ENCODE data around the gene HSPA12A.
A peak's percentile ranks its signal among the peaks of the same experiment; 100 is the strongest.

Gene HSPA12A

GRCh38 chr10:116685807-116686206, 56.6 kb downstream of the HSPA12A start:
- no peak for DNase-seq
- intact Hi-C loops (cut with DNase I): no loop called here

DNA sequence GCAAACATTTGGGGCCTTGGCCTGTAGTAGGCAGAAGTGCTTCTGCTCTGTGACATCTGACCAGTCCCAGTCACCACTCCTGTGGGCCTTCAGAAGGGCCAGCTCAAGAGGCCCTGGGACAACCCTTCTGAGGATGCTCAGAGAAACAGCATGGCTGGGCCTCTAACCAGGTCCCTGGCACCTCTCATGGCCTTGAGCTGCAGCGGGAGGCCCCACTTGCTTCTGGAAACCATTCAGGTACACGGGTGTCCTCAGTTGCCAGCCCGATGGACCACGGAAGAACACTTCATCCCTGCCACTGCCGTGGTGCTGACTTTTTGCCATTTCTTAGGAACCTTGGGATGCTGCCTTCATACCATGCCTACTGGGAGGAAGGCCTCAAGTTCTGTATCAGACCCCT, 57.6 kb downstream of the HSPA12A start:
- intact Hi-C loops (cut with DNase I): loop anchor here (5.0 kb wide), 1 partner anchor 488 kb away; no protein-coding TSS in a partner anchor
- no peak for DNase-seq

GRCh38 chr10:116683821-116684220, 58.5 kb downstream of the HSPA12A start:
- no peak for DNase-seq
- intact Hi-C loops (cut with DNase I): loop anchor here (5.0 kb wide), 1 partner anchor 488 kb away; no protein-coding TSS in a partner anchor

DNA sequence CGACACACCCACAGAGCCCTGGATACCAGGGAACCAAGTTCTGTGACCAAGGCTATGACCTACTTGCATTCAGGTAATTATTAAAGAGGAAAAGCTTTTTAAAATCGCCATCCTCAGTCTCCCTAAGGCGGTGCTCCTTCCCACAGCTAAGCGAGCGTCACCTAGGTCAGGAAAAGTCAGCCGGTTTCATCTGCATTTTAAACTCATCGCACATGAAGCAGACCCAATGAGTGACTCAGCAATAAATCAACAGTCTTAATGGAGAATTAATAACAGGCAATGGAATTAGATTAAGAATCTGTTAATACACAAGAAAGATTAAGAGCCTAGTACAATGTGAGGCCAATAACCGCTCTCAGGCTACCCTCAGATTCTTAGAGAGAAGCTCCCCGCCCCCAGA, 59.2 kb downstream of the HSPA12A start:
- intact Hi-C loops (cut with DNase I): loop anchor here (5.0 kb wide), 1 partner anchor 489 kb away; no protein-coding TSS in a partner anchor
- no peak for DNase-seq

DNA sequence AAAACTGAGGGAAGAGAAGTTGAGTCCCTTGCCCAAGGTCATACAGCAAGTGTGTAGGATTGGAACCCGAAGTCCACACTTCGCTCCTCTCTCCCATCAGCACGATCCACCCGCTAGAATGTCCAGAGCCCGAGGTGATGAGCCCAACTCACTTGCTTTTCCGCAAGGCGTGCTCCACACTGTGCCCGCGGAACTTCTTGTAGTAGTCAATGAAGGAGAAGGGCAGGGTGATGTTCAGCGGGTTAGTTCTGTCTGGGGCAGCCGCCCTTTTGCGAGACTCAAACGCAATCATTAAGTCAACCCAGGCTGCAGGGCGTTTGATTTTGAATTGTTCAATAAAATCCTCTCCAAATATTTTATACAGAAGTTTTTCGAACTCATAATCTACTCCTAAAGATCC, 63.0 kb downstream of the HSPA12A start:
- no peak for DNase-seq
- intact Hi-C loops (cut with DNase I): no loop called here

DNA sequence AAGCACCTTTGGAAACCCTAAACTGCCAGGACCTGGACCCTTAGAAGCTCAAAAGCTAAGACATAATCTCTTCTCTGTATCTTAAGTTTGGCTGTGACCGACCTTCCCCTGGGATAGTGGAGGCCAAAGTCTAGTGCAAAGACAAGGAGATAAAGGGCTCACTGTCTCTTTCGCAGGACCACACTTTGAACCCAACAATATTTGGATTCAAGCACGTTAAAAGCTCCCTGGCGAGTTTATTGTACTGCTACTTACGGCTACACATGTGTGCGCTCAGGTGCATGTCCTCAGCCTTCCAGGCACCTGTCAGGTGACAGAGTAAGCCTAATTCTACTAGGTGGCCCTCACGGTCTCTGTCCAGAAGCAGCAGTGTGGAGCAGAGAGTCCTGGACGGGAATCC, 65.7 kb downstream of the HSPA12A start:
- DNase-seq: peak in 2 of 42 donors; percentile 0 to 13
- intact Hi-C loops (cut with DNase I): no loop called here

DNA sequence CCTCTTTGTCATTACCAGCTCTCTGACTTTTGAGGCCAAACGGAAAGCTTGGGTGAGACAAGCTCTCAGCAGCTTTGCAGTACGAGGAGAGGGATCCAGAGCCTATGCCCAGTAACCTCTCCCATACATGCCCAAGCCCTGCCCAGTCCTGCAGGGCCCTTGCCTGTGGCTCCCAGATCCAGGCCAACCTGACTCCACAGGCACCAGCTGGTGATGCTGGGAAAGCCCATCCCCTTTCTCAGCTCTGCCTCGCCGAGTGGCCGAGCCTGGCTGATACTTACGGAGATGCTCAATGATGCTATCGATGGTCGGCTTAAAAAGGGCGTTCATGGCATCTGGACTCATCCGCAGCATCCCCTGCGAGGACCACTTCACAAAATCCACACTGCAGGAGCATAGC, 66.2 kb downstream of the HSPA12A start:
- intact Hi-C loops (cut with DNase I): no loop called here
- peak in 1 of 42 donors; percentile 19 for DNase-seq

DNA sequence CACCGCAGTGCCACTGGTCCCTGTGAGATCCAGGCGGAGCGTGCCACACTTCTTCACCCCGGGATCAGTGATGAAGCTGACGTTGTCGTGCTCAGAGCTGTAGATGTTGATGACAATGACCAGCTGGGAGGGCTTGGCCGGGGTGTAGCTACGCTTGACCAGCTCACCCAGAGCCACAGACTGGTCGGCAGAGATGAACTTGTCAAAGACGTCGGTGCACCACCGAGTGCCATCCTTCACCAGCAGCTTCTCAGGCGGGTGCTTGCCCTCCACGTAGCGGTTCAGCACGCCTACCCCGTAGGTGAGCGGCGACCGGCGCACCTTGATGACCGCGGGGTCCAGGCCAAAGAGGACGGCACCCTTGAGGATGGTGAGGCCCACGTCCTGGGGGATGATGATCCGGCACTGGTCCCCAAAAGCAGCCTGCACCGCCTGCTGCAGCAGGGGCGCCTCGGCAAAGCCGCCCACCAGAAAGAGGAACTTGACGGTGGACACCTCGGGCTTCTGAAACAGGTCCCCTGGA, 67.4 kb downstream of the HSPA12A start:
- DNase-seq: peak in 1 of 42 donors; percentile 32
- intact Hi-C loops (cut with DNase I): no loop called here

- intact Hi-C loops (cut with DNase I): no loop called here
Measured at GRCh38 chr10:116673866-116674265, 68.5 kb downstream of the HSPA12A start.

DNA sequence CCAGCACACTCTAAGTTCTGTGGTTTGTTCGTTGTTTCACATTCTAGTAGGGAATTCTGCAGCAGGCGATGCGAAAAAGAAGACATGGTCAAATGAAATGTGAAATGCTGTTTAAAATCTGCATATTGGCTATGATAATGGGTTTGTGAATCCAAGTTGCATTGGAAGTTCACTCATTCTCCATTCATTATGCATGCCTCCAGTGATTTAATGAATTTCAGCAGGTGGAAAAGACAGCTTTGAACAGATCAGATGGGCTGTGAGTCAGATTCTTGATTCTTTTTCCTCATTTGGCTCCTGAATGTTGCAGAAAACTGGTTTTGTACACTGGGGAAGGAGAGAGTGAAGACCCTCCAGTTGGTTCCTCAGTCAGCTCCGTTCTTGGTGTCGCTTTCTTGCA, 69.5 kb downstream of the HSPA12A start:
- intact Hi-C loops (cut with DNase I): no loop called here
- DNase-seq: peak in 1 of 42 donors; percentile 6

More at GRCh38 chr10:116673866-116674265, 68.5 kb downstream of the HSPA12A start:
- no peak for DNase-seq

DNA sequence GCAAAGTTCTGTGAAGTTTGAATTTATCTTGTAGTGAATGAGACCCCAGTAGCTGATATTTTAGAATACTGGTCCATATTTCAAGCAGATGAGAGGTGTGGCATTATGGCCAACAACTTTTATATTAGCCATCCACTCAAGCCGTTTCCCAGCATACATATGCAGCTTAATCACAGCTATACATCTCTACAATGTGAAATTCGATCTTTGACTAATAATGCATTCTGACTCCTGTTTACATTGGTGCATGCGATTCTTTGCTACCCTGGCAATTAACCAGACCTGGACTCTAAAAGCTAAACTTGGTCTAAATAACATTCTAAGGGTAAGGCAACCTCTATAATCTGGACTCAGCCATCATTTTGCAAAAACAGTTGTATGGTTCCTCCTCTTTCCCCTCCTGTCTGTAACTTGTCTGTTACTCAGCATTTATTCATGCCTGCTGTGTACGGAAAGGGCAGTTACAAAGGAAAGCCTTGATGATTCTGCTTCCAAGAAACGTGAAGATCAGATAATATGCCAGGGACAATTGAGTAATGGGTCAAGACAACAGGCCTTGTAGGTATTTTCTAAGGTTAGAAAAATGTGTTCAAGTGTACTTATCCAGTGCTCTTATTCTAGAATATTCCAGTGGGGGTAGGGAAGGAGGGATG, 71.0 kb downstream of the HSPA12A start:
- intact Hi-C loops (cut with DNase I): no loop called here

DNA sequence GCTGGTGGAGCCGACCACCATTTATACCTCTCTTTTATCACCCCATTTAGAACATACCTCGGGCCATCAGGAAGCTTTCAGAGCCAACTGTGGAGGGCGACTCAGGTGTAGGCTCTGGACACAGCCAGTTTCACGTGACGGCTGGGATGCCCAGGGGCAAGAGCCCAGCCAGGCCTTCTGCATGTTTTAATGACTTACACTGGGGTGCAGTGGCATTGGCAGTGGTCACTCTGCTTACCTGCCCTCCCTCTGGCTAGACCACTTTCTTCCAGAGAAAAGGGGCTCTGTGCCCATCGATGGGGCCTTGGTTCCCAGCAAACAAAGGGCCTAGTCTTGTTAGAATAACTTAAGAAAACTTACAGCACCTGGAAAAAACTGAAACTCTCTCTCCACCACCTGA, 71.7 kb downstream of the HSPA12A start:
- intact Hi-C loops (cut with DNase I): no loop called here
- DNase-seq: peak in 1 of 42 donors; percentile 33

More for the DNA sequence above, 71.0 kb downstream of the HSPA12A start:
- no peak for DNase-seq

DNA sequence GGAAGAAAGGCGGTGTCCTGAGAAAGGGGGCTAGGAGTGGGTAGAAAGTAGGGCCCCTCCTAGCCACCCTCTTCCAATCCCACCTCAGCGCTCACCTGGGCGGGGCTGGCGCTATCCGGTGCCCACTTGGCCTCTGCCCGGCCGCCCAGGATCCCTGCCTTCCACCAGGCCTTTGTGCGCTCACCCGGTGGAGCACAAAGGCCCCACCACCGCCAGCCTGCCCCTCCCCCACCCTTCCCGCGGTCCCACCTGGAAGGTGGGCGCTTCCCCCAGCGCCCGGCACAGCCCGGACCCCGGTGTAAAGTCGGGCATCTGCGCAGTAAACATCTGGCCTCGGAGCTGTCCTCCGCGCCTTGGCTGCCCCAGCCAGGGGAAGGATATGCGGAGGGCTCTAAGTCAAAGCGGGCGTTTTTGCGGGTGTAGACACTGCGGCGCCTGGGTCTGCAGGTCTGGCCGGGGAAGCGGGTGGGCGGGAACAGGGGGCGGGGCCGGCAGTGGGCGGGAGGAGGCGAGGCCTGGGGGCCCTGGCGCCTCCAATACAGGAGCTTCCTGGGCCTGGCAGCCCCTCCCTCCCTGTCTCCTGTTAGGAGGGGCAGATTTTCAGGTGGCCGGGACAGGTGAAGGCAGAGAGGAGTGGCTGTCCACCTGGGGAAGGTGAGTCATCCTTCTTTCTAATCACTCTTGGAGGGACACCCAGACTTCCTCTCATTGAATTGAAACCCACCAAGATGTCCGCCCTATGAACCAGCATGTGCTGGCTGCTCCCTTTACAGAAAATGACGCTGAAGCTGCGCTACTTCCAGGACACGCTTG, 72.3 kb downstream of the HSPA12A start:
- intact Hi-C loops (cut with DNase I): no loop called here
- peak in 3 of 42 donors; percentile 24 to 41 (median 40) for DNase-seq

GRCh38 chr10:116669080-116669479, 73.3 kb downstream of the HSPA12A start:
- intact Hi-C loops (cut with DNase I): no loop called here
- peak in 2 of 42 donors; percentile 13 to 29 for DNase-seq

- intact Hi-C loops (cut with DNase I): no loop called here
- peak in 2 of 42 donors; percentile 6 to 16 for DNase-seq
Measured at GRCh38 chr10:116668446-116668845, 73.9 kb downstream of the HSPA12A start.

GRCh38 chr10:116668018-116668417, 74.3 kb downstream of the HSPA12A start:
- DNase-seq: peak in 1 of 42 donors; percentile 7
- intact Hi-C loops (cut with DNase I): no loop called here

GRCh38 chr10:116667484-116667883, 74.9 kb downstream of the HSPA12A start:
- intact Hi-C loops (cut with DNase I): no loop called here
- peak in 2 of 42 donors; percentile 12 to 16 for DNase-seq

DNA sequence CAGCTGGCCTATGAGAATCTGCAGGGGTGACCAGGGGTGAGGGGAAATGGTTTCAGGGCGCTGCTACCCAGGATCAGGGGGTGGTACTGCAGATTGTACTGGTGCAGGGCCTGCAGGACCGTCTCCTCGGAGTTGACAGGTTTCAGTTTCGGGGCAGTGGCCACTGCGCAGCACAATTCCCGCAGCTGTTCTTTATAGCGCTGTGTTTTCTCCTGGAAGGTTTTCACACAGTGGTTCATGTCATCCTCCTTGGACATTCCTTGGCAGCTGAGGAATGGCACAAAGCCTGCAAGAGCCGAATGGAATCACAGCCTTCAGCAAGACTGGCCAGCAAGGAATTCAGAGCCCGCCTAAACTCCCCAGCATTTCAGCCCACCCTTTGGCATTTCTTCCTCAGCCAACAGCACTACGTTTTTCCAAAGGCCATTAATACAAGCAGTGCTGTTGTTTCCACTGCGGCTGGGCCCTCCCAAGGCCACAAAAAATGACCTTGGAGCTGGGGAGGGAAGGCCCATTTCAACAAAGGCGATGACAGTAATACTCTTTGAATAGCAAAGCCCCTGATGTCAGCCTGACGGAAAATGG, 76.7 kb downstream of the HSPA12A start:
- peak in 5 of 42 donors; percentile 12 to 44 (median 23) for DNase-seq
- intact Hi-C loops (cut with DNase I): no loop called here

DNA sequence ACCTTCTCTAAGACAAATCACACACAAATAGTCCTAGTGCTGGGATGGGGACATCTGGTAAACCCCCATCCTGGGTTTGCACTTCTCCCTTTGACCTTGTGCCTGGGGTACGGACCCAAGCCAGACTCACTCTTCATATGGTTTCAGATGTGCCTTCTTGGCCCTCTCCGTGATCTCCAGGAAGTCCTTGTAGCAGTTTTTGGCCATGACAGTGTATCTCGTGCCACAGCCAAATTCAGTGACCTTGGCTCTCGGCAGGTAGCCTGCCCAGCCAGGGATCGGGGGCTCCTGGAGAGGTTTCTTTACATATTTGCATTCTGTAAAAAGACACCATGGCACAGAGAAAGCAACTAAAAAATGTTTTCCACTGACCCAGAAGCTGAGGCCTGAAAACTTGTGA, 77.7 kb downstream of the HSPA12A start:
- DNase-seq: peak in 2 of 42 donors; percentile 16 to 29

GRCh38 chr10:116663342-116663741, 79.0 kb downstream of the HSPA12A start:
- DNase-seq: peak in 1 of 42 donors; percentile 33
- intact Hi-C loops (cut with DNase I): no loop called here

More for the DNA sequence above, 77.7 kb downstream of the HSPA12A start:
- intact Hi-C loops (cut with DNase I): no loop called here

All from head of caudate nucleus (tissue), 42 donors.